Measurements from ENCODE around the gene RAB11FIP3. TPM values are rescaled to one million over a fixed set of nuclear protein-coding genes. Genes with fewer than 3 reads are reported as not detected.

The RAB11FIP3 gene
- total and polyA plus RNA-seq, 7 experiments from 2014 or later: 0.71 to 53.0 (median 43.3) TPM

GRCh38 chr16:404971-405486, 20.4 kb upstream of the RAB11FIP3 start:
- CTCF ChIA-PET: no interaction called here
- Histone ChIP-seq H3K27ac (ENCODE audit: low read depth, low read length) (no peak overlapping the region), H3K4me1 (ENCODE audit: control insufficient read depth in 2 of 2, insufficient read depth in 2 of 2, low read length in 2 of 2) (peaks cover 0 to 4% of the 10 kb centered on the region in 2 donors), H3K36me3 (ENCODE audit: control insufficient read depth in 2 of 3, insufficient read depth in 3 of 3, low read length in 3 of 3) (no peaks in the 10 kb centered on the region), H3K27me3 (ENCODE audit: control insufficient read depth in 2 of 2, insufficient read depth in 2 of 2, low read length in 2 of 2) (no peaks in the 10 kb centered on the region), H3K9me3 (ENCODE audit: control insufficient read depth in 2 of 3, low read length in 3 of 3) (no peaks in the 10 kb centered on the region), H3K4me3 (ENCODE audit: low read length) (no peak overlapping the region)
- no peak for ATAC-seq
- Mint-ChIP-seq H3K9me3 (no peaks in the 10 kb centered on the region), H3K4me1 (peaks cover 6 to 9% (median 8%) of the 10 kb centered on the region in 7 donors), H3K27ac (no peak overlapping the region), H3K27me3 (no peaks in the 10 kb centered on the region), H3K36me3 (peaks cover 0 to 9% (median 0%) of the 10 kb centered on the region in 5 donors), H3K4me3 (no peak overlapping the region)
- intact Hi-C loops (cut with micrococcal nuclease): loop anchor here (5.0 to 10.0 kb wide), 4 partner anchors 50 to 162 kb away; partner anchors contain the start of genes AXIN1 (in 1 of the 2), CAPN15 (in 1 of the 2), NHLRC4 (in 1 of the 2) and PIGQ (in 1 of the 2)
- DNase-seq: no peak
- POLR2A ChIA-PET: no interaction called here

- POLR2A ChIA-PET: no interaction called here
- intact Hi-C loops (cut with micrococcal nuclease): loop anchor here in 1 of 2 donors (10.0 kb wide), 1 partner anchor 51 kb away; the partner anchor contains the start of gene AXIN1
- no peak overlapping the region for H3K4me3 Mint-ChIP-seq
Observed at GRCh38 chr16:405548-406506, 19.6 kb upstream of the RAB11FIP3 start.

GRCh38 chr16:407253-407652, 18.2 kb upstream of the RAB11FIP3 start:
- H3K4me1 Mint-ChIP-seq: peaks cover 0 to 2% (median 0%) of the 10 kb centered on the region in 7 donors
- ChIA-PET POLR2A (interaction anchor here (0.5 kb wide), 1 partner anchor 25 kb away, joined by 4 read pairs; no protein-coding TSS in a partner anchor), CTCF (no interaction called here)
- no peaks in the 10 kb centered on the region for H3K27me3 ChIP-seq (ENCODE audit: control insufficient read depth in 2 of 2, insufficient read depth in 2 of 2, low read length in 2 of 2)
- no peak for ATAC-seq
- H3K36me3 ChIP-seq (ENCODE audit: control insufficient read depth in 2 of 3, insufficient read depth in 3 of 3, low read length in 3 of 3): peaks cover 0 to 10% (median 0%) of the 10 kb centered on the region in 3 experiments
- H3K4me3 ChIP-seq (ENCODE audit: low read length): no peak overlapping the region
- no peak overlapping the region for H3K27ac ChIP-seq (ENCODE audit: low read depth, low read length)
- H3K27ac Mint-ChIP-seq: no peak overlapping the region
- peaks cover 0 to 9% (median 0%) of the 10 kb centered on the region in 5 donors for H3K36me3 Mint-ChIP-seq
- intact Hi-C loops (cut with micrococcal nuclease): loop anchor here in 1 of 2 donors (10.0 kb wide), 1 partner anchor 52 kb away; the partner anchor contains the start of gene AXIN1
- H3K9me3 ChIP-seq (ENCODE audit: control insufficient read depth in 2 of 3, low read length in 3 of 3): no peaks in the 10 kb centered on the region
- DNase-seq: no peak
- no peaks in the 10 kb centered on the region for H3K9me3 Mint-ChIP-seq
- no peak overlapping the region for H3K4me3 Mint-ChIP-seq
- no peaks in the 10 kb centered on the region for H3K27me3 Mint-ChIP-seq
- no peaks in the 10 kb centered on the region for H3K4me1 ChIP-seq (ENCODE audit: control insufficient read depth in 2 of 2, insufficient read depth in 2 of 2, low read length in 2 of 2)

More at GRCh38 chr16:405548-406506, 19.6 kb upstream of the RAB11FIP3 start:
- H3K27ac ChIP-seq (ENCODE audit: low read depth, low read length): no peak overlapping the region
- Mint-ChIP-seq H3K36me3 (peaks cover 0 to 9% (median 0%) of the 10 kb centered on the region in 5 donors), H3K9me3 (no peaks in the 10 kb centered on the region), H3K4me1 (peaks cover 0 to 4% (median 0%) of the 10 kb centered on the region in 7 donors), H3K27ac (peak overlapping the region in 1 of 9 donors; percentile 36), H3K27me3 (no peaks in the 10 kb centered on the region)
- H3K4me1 ChIP-seq (ENCODE audit: control insufficient read depth in 2 of 2, insufficient read depth in 2 of 2, low read length in 2 of 2): no peaks in the 10 kb centered on the region
- no peak overlapping the region for H3K4me3 ChIP-seq (ENCODE audit: low read length)
- no peak for DNase-seq
- CTCF ChIA-PET: no interaction called here
- no peaks in the 10 kb centered on the region for H3K9me3 ChIP-seq (ENCODE audit: control insufficient read depth in 2 of 3, low read length in 3 of 3)
- ATAC-seq: no peak
- H3K27me3 ChIP-seq (ENCODE audit: control insufficient read depth in 2 of 2, insufficient read depth in 2 of 2, low read length in 2 of 2): no peaks in the 10 kb centered on the region
- no peaks in the 10 kb centered on the region for H3K36me3 ChIP-seq (ENCODE audit: control insufficient read depth in 2 of 3, insufficient read depth in 3 of 3, low read length in 3 of 3)

GRCh38 chr16:410516-411178, 14.8 kb upstream of the RAB11FIP3 start:
- ChIA-PET POLR2A (no interaction called here), CTCF (no interaction called here)
- Mint-ChIP-seq H3K27ac (no peak overlapping the region), H3K27me3 (no peaks in the 10 kb centered on the region), H3K9me3 (no peaks in the 10 kb centered on the region), H3K36me3 (peaks cover 0 to 9% (median 0%) of the 10 kb centered on the region in 5 donors), H3K4me1 (no peaks in the 10 kb centered on the region), H3K4me3 (no peak overlapping the region)
- H3K4me1 ChIP-seq (ENCODE audit: control insufficient read depth in 2 of 2, insufficient read depth in 2 of 2, low read length in 2 of 2): no peaks in the 10 kb centered on the region
- H3K36me3 ChIP-seq (ENCODE audit: control insufficient read depth in 2 of 3, insufficient read depth in 3 of 3, low read length in 3 of 3): peaks cover 0 to 10% (median 0%) of the 10 kb centered on the region in 3 experiments
- ATAC-seq (no peak), DNase-seq (no peak)
- no peaks in the 10 kb centered on the region for H3K9me3 ChIP-seq (ENCODE audit: control insufficient read depth in 2 of 3, low read length in 3 of 3)
- H3K4me3 ChIP-seq (ENCODE audit: low read length): no peak overlapping the region
- H3K27me3 ChIP-seq (ENCODE audit: control insufficient read depth in 2 of 2, insufficient read depth in 2 of 2, low read length in 2 of 2): no peaks in the 10 kb centered on the region
- intact Hi-C loops (cut with micrococcal nuclease): no loop called here
- H3K27ac ChIP-seq (ENCODE audit: low read depth, low read length): no peak overlapping the region

GRCh38 chr16:411576-412265, 13.7 kb upstream of the RAB11FIP3 start:
- Mint-ChIP-seq H3K4me1 (no peaks in the 10 kb centered on the region), H3K27me3 (no peaks in the 10 kb centered on the region), H3K27ac (no peak overlapping the region), H3K36me3 (peaks cover 0 to 9% (median 0%) of the 10 kb centered on the region in 5 donors), H3K4me3 (no peak overlapping the region), H3K9me3 (no peaks in the 10 kb centered on the region)
- ATAC-seq (no peak), DNase-seq (no peak)
- Histone ChIP-seq H3K4me1 (ENCODE audit: control insufficient read depth in 2 of 2, insufficient read depth in 2 of 2, low read length in 2 of 2) (no peaks in the 10 kb centered on the region), H3K9me3 (ENCODE audit: control insufficient read depth in 2 of 3, low read length in 3 of 3) (no peaks in the 10 kb centered on the region), H3K27me3 (ENCODE audit: control insufficient read depth in 2 of 2, insufficient read depth in 2 of 2, low read length in 2 of 2) (no peaks in the 10 kb centered on the region), H3K27ac (ENCODE audit: low read depth, low read length) (no peak overlapping the region), H3K4me3 (ENCODE audit: low read length) (no peak overlapping the region), H3K36me3 (ENCODE audit: control insufficient read depth in 2 of 3, insufficient read depth in 3 of 3, low read length in 3 of 3) (peaks cover 0 to 10% (median 0%) of the 10 kb centered on the region in 3 experiments)
- intact Hi-C loops (cut with micrococcal nuclease): no loop called here
- CTCF ChIA-PET: no interaction called here
- POLR2A ChIA-PET: no interaction called here
